GM10248 (cell line): Measurements from ENCODE around the gene DUSP10.

Experiments used
- CTCF ChIA-PET: fragments of 300-600 bp; sonication (Branson Sonifier 250); formaldehyde crosslinking; extraction: SDS; loops from one replicate; lab custom pipeline; 2021; ENCODE audit warnings: antibody characterized with exemption; lab: Yijun Ruan, JAX
- POLR2A ChIA-PET: fragments of 350-650 bp; sonication (Branson Sonifier 250); formaldehyde crosslinking; extraction: SDS; loops from one replicate; lab custom pipeline; 2020; ENCODE audit warnings: antibody characterized with exemption; lab: Yijun Ruan, JAX
- DNase-seq: peaks from one replicate; pipeline ENCODE4 v3.0.0; 2012; ENCODE audit errors: extremely low spot score
- CTCF ChIP-seq: IDR thresholded peaks from 2 replicates; pipeline ENCODE4 v1.5.1; 2012; ENCODE audit warnings: mild to moderate bottlenecking, low read depth; ENCODE audit errors: extremely low read depth, missing control alignments, control extremely low read depth

DUSP10 gene

GRCh38 chr1:221724931-221725605 is 16.8 kb downstream of the DUSP10 start:
- TF ChIP-seq CTCF = no peak
- ChIA-PET POLR2A (interaction anchor here (0.8 to 3.2 kb wide), 4 partner anchors 8 to 17 kb away, joined by 3 to 11 read pairs (median 4); partner anchors contain the start of gene DUSP10), CTCF (interaction anchor here (0.9 to 12.2 kb wide), 6 partner anchors 9 to 740 kb away, joined by 3 to 93 read pairs (median 5); partner anchors contain the start of gene DUSP10)
- no peak for DNase-seq

GRCh38 chr1:221723848-221724236 is 18.0 kb downstream of the DUSP10 start:
- TF ChIP-seq CTCF = no peak
- DNase-seq = no peak
- ChIA-PET CTCF (interaction anchor here (1.5 to 12.2 kb wide), 2 partner anchors 10 to 13 kb away, joined by 4 to 93 read pairs; no protein-coding TSS in a partner anchor), POLR2A (interaction anchor here (3.2 kb wide), 1 partner anchor 11 kb away, joined by 11 read pairs; no protein-coding TSS in a partner anchor)

- DNase-seq = no peak
- CTCF ChIA-PET = interaction anchor here (1.4 to 12.2 kb wide), 3 partner anchors 10 to 19 kb away, joined by 3 to 93 read pairs (median 4); no protein-coding TSS in a partner anchor
- POLR2A ChIA-PET = interaction anchor here (3.2 kb wide), 1 partner anchor 11 kb away, joined by 11 read pairs; no protein-coding TSS in a partner anchor
- no peak for TF ChIP-seq CTCF
These were observed 18.7 kb downstream of the DUSP10 start for GRCh38 chr1:221723018-221723847.

GRCh38 chr1:221722254-221723017 is 19.5 kb downstream of the DUSP10 start:
- CTCF ChIA-PET = interaction anchor here (1.4 to 12.2 kb wide), 4 partner anchors 11 to 19 kb away, joined by 3 to 93 read pairs (median 6); partner anchors contain the start of gene DUSP10
- POLR2A ChIA-PET = interaction anchor here (3.2 kb wide), 1 partner anchor 10 kb away, joined by 11 read pairs; no protein-coding TSS in a partner anchor
- no peak for DNase-seq
- TF ChIP-seq CTCF = no peak

- CTCF ChIA-PET = interaction anchor here (1.0 to 12.2 kb wide), 4 partner anchors 10 to 21 kb away, joined by 3 to 93 read pairs (median 12); partner anchors contain the start of gene DUSP10
These were observed 21.3 kb downstream of the DUSP10 start for GRCh38 chr1:221720545-221720944.

More at GRCh38 chr1:221720545-221720944, 21.3 kb downstream of the DUSP10 start:
- TF ChIP-seq CTCF = no peak
- POLR2A ChIA-PET = interaction anchor here (0.7 kb wide), 1 partner anchor 943 kb away, joined by 3 read pairs; no protein-coding TSS in a partner anchor
- DNase-seq = no peak
